Activated CD8-positive, alpha-beta T cell treated with anti-CD3 and anti-CD28 coated beads for 36 hours (primary cell): ENCODE data around the gene SCRT2. TPM values are rescaled to one million over a fixed set of nuclear protein-coding genes. Genes with fewer than 3 reads are reported as not detected.

Experiments
- ATAC-seq: fragments of 200-7000 bp; cut with Tn5 transposase; one replicate; pipeline ENCODE4 v1.10.0; 2021; ENCODE audit warnings: mild to moderate bottlenecking, moderate library complexity
- CTCF ChIA-PET: fragments of 350-600 bp; sonication (Branson Sonifier 250); formaldehyde crosslinking; loops from one replicate; lab custom pipeline; 2021; ENCODE audit warnings: antibody characterized with exemption; lab: Charles Lee
- POLR2A ChIA-PET: fragments of 350-600 bp; sonication (Branson Sonifier 250); formaldehyde crosslinking; loops from one replicate; lab custom pipeline; 2021; ENCODE audit warnings: antibody characterized with exemption; lab: Charles Lee
- DNase-seq: peaks from one replicate; pipeline ENCODE4 v3.0.0-alpha.2; 2020
- H3K27ac Mint-ChIP-seq: one replicate; pipeline ENCODE4 v1.8.0; 2021; ENCODE audit warnings: mild to moderate bottlenecking, mixed read lengths
- H3K27me3 Mint-ChIP-seq: one replicate; pipeline ENCODE4 v1.8.0; 2021; ENCODE audit warnings: mixed read lengths
- H3K36me3 Mint-ChIP-seq: one replicate; pipeline ENCODE4 v1.8.0; 2021; ENCODE audit warnings: low read depth, mixed read lengths
- H3K4me1 Mint-ChIP-seq: one replicate; pipeline ENCODE4 v1.8.0; 2021; ENCODE audit warnings: low read depth, mixed read lengths
- H3K4me3 Mint-ChIP-seq: one replicate; pipeline ENCODE4 v1.8.0; 2021; ENCODE audit warnings: mild to moderate bottlenecking, moderate library complexity, mixed read lengths
- H3K9me3 Mint-ChIP-seq: one replicate; pipeline ENCODE4 v1.8.0; 2021; ENCODE audit warnings: mixed read lengths
- CTCF ChIP-seq: fragments of 200-600 bp; IDR thresholded peaks from one replicate; pipeline ENCODE4 v1.8.0; 2022; ENCODE audit warnings: antibody characterized with exemption, mild to moderate bottlenecking
- intact Hi-C: fragments of 100-400 bp; cut with micrococcal nuclease; formaldehyde crosslinking; loops from one replicate; pipeline ENCODE4 v1.10.0; 2022
- total RNA-seq, 2 experiments: library from RNA; stranded (reverse); gene quantifications; one replicate each; pipeline ENCODE4 v1.2.3, GENCODE V29; 2021

Gene SCRT2
- total RNA-seq, 2 experiments from 2014 or later: not detected

DNA sequence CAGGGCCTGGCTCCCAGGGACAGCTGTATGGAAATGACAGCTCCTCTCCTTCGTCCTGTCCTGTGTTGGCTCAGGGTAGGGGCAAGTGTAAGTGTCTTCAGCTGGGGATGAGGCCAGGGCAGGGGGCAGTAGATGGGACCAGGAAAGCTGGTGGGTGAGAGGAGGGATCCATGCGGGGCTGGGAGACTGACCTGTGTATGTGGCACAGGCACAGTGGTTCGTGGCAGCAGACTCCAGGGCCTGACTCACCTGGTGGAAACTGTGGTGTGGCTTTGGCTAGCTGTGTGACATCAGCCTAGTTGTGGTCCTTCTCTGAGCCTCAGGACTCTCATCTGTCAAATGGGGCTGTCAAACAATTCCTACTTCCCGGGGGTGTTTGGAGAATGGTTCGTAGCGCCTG is 13.7 kb upstream of the SCRT2 start:
- no peak for ATAC-seq
- H3K27ac Mint-ChIP-seq: no peak overlapping the region
- DNase-seq: no peak
- no peaks in the 10 kb centered on the region for H3K4me1 Mint-ChIP-seq
- no peak for TF ChIP-seq CTCF
- H3K36me3 Mint-ChIP-seq: no peaks in the 10 kb centered on the region
- POLR2A ChIA-PET: no interaction called here
- CTCF ChIA-PET: interaction anchor here (0.5 kb wide), 1 partner anchor 287 kb away, joined by 5 read pairs; no protein-coding TSS in a partner anchor
- H3K4me3 Mint-ChIP-seq: no peak overlapping the region
- peaks cover 15% of the 10 kb centered on the region for H3K27me3 Mint-ChIP-seq
- no peaks in the 10 kb centered on the region for H3K9me3 Mint-ChIP-seq
- intact Hi-C loops: no loop called here

DNA sequence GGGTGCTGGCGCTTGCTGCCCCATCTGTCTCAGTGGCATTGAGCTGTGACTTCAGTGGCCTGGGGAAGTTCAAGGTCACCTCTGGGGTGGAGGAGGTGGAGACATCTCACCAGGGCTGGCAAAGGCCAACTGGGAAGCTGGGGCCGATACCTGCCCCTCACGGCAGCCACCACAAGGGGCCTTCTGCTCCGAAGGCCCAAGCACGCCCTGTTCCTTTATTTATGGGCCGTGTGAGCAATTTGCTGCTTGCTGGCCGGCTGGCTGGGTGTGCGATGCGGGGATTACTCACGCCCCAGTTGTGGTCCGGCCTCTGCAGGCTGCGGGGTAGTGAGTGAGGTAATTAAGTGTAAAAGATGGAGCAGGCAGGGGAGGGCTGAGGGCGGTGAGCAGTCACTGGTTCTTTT is 13.2 kb upstream of the SCRT2 start:
- POLR2A ChIA-PET: no interaction called here
- Mint-ChIP-seq H3K4me1 (no peaks in the 10 kb centered on the region), H3K4me3 (no peak overlapping the region), H3K27me3 (peaks cover 13% of the 10 kb centered on the region), H3K27ac (no peak overlapping the region), H3K36me3 (no peaks in the 10 kb centered on the region), H3K9me3 (no peaks in the 10 kb centered on the region)
- DNase-seq (no peak), ATAC-seq (no peak)
- CTCF ChIA-PET: interaction anchor here (0.5 kb wide), 1 partner anchor 287 kb away, joined by 5 read pairs; no protein-coding TSS in a partner anchor
- intact Hi-C loops: no loop called here
- no peak for TF ChIP-seq CTCF

DNA sequence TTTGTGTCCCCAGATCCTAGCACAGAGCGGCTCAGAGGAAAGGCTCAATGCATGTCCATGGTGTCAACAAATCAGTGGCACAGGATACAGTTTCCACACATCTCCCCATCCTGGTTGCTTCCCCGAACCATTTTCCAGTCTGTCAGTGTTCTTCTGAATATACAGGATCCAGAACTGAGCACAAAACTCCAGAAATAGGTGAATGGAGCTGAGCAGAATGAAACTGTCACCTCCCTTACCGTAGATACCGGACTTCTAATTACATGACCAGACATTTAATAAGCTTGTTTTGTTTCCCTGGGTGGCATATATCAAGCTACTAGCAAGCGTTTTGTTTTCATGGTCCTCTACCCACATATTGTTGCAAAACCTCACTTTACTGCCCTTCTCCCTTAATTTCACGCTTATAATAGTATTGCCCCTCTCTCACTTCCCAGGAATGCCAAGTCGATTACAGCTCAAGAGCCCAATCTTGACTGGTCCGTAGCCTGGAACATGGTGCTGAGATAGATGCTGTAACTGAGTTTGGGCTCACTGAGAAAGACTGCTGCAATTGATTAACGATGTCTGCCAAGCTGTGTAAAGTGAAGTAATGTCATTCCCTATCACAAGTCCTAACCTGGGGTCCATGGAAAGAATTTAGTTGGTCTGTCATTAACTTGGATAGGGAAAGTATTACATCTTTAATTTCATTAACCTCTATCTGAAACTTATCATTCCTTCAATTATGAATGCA is 12.0 kb upstream of the SCRT2 start:
- Mint-ChIP-seq H3K9me3 (no peaks in the 10 kb centered on the region), H3K27ac (no peak overlapping the region)
- CTCF ChIA-PET: interaction anchor here (1.1 kb wide), 1 partner anchor 21 kb away, joined by 4 read pairs; no protein-coding TSS in a partner anchor

DNA sequence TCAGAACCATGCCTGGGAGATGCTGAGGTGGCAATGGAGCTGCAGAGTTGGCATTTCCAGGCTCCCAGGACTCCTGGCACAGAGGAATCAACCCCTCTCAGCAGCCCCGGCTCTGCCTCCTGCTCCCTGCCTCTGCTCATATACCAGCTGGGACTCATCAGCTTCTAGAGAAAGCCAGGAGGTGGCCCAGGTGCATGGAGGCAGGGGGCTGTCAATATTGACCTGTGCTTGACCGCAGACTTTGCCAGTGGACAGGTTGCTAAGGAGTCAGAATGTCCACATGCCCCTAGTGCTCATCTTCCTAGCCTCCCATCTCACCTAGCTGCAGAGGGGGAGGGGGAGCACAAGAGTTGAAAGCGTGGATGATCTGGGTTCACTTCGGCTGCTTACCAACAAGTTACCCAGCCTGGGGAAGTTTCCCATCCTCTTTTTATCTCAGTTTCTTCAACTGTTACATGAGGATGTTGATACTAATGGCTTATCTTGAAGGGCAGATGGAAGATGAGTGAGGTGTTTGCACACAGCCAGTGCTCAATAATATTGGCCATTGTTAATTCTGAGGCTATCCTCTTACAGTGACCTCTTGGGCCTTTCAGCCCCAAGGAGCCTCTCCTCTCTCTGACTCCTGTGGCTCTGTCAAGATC is 9.2 kb upstream of the SCRT2 start:
- CTCF ChIA-PET: interaction anchor here (1.2 kb wide), 1 partner anchor 18 kb away, joined by 4 read pairs; no protein-coding TSS in a partner anchor
- no peaks in the 10 kb centered on the region for H3K9me3 Mint-ChIP-seq
- intact Hi-C loops: no loop called here
- no peak for TF ChIP-seq CTCF
- POLR2A ChIA-PET: no interaction called here
- peaks cover 12% of the 10 kb centered on the region for H3K27me3 Mint-ChIP-seq
- no peak for DNase-seq
- no peak overlapping the region for H3K4me3 Mint-ChIP-seq
- no peaks in the 10 kb centered on the region for H3K4me1 Mint-ChIP-seq
- H3K36me3 Mint-ChIP-seq: no peaks in the 10 kb centered on the region
- no peak overlapping the region for H3K27ac Mint-ChIP-seq
- ATAC-seq: no peak

More for the DNA sequence above, 12.0 kb upstream of the SCRT2 start:
- Mint-ChIP-seq H3K27me3 (peaks cover 13% of the 10 kb centered on the region), H3K36me3 (no peaks in the 10 kb centered on the region), H3K4me3 (no peak overlapping the region), H3K4me1 (no peaks in the 10 kb centered on the region)
- ATAC-seq: no peak
- TF ChIP-seq CTCF: no peak
- POLR2A ChIA-PET: no interaction called here
- DNase-seq: no peak
- intact Hi-C loops: no loop called here

DNA sequence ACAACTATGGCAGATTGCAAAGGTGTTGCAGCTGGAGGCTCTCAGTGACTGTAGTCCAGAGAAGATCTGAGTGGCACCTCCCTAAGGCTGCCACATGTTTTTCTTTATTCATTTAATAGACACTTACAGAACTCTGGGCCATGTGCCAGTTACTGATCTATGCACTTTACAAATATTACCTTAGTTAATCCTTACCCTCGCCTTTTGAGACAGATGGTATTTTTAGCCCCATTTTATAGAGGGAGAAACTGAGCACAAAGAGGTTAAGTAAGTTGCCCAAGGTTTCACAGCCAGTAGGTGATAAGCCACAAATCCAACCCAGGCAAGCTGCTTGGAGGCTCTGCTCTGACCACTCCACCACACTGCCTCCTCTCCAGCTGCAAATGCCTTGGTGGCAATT is 6.5 kb upstream of the SCRT2 start:
- no peak for TF ChIP-seq CTCF
- H3K4me1 Mint-ChIP-seq: no peaks in the 10 kb centered on the region

More for the DNA sequence above, 6.5 kb upstream of the SCRT2 start:
- no peaks in the 10 kb centered on the region for H3K9me3 Mint-ChIP-seq
- ChIA-PET CTCF (interaction anchor here (1.0 to 1.5 kb wide), 2 partner anchors 15 to 36 kb away, joined by 3 to 5 read pairs; no protein-coding TSS in a partner anchor), POLR2A (no interaction called here)
- H3K4me3 Mint-ChIP-seq: no peak overlapping the region
- intact Hi-C loops: no loop called here
- H3K27me3 Mint-ChIP-seq: peaks cover 22% of the 10 kb centered on the region
- H3K36me3 Mint-ChIP-seq: no peaks in the 10 kb centered on the region
- no peak for DNase-seq
- H3K27ac Mint-ChIP-seq: no peak overlapping the region
- ATAC-seq: no peak
